Ectodermal cell (in vitro differentiated cells): ENCODE data around the gene POU3F1.

Experiments
- H3K27ac ChIP-seq: 2 replicates; pipeline ENCODE4 v1.7.0; 2013; ENCODE audit warnings: mild to moderate bottlenecking, low read depth, low read length; ENCODE audit not compliant: insufficient read depth, poor library complexity, severe bottlenecking
- H3K27me3 ChIP-seq: 2 replicates; pipeline ENCODE4 v1.7.0; 2013; ENCODE audit warnings: mild to moderate bottlenecking, low read length; ENCODE audit not compliant: insufficient read depth, control insufficient read depth, poor library complexity, severe bottlenecking
- H3K36me3 ChIP-seq: one replicate; pipeline ENCODE4 v1.7.0; 2013; ENCODE audit warnings: low read length; ENCODE audit not compliant: control insufficient read depth, insufficient read depth
- H3K4me1 ChIP-seq: one replicate; pipeline ENCODE4 v1.7.0; 2013; ENCODE audit warnings: low read length; ENCODE audit not compliant: control insufficient read depth, insufficient read depth
- H3K4me3 ChIP-seq: 2 replicates; pipeline ENCODE4 v1.7.0; 2013; ENCODE audit warnings: low read depth, low read length, control low read depth; ENCODE audit not compliant: insufficient read depth
- H3K9me3 ChIP-seq: 2 replicates; pipeline ENCODE4 v1.7.0; 2013; ENCODE audit warnings: mild to moderate bottlenecking, low read length, moderate library complexity; ENCODE audit not compliant: control insufficient read depth
- WGBS, 2 experiments: methylation state at CpG; one replicate each; pipeline ENCODE4 v1.1.7; 2013; ENCODE audit warnings: missing lambda C conversion rate in 2 of 2; 5-methylcytosine and 5-hydroxymethylcytosine counted together

Gene POU3F1

GRCh38 chr1:38075191-38075590 is 28.6 kb upstream of the POU3F1 start:
- Histone ChIP-seq H3K9me3 (no peaks in the 10 kb centered on the region), H3K27ac (no peak overlapping the region), H3K4me3 (no peak overlapping the region), H3K27me3 (no peaks in the 10 kb centered on the region), H3K36me3 (no peaks in the 10 kb centered on the region), H3K4me1 (peaks cover 25% of the 10 kb centered on the region)
- 90 to 92% methylated on average over 5 of the region's 5 CpGs for WGBS, 2 experiments

- Histone ChIP-seq H3K27me3 (no peaks in the 10 kb centered on the region), H3K27ac (peak overlapping the region; percentile 57), H3K9me3 (no peaks in the 10 kb centered on the region), H3K4me3 (no peak overlapping the region), H3K4me1 (peaks cover 25% of the 10 kb centered on the region), H3K36me3 (no peaks in the 10 kb centered on the region)
- 86 to 92% methylated on average over 4 of the region's 4 CpGs for WGBS, 2 experiments
Measured at GRCh38 chr1:38074302-38074677, 27.7 kb upstream of the POU3F1 start.

GRCh38 chr1:38073534-38074301 is 27.1 kb upstream of the POU3F1 start:
- H3K4me3 ChIP-seq = no peak overlapping the region
- peak overlapping the region; percentile 57 for H3K27ac ChIP-seq
- H3K9me3 ChIP-seq = no peaks in the 10 kb centered on the region
- H3K4me1 ChIP-seq = peaks cover 25% of the 10 kb centered on the region
- no peaks in the 10 kb centered on the region for H3K36me3 ChIP-seq
- 40 to 44% methylated on average over 9 of the region's 9 CpGs for WGBS, 2 experiments
- H3K27me3 ChIP-seq = no peaks in the 10 kb centered on the region

- H3K9me3 ChIP-seq = no peaks in the 10 kb centered on the region
- H3K27ac ChIP-seq = peak overlapping the region; percentile 57
- H3K36me3 ChIP-seq = no peaks in the 10 kb centered on the region
- WGBS, 2 experiments = 86 to 100% methylated on average over 2 of the region's 2 CpGs
- no peaks in the 10 kb centered on the region for H3K27me3 ChIP-seq
- H3K4me3 ChIP-seq = no peak overlapping the region
- peaks cover 32% of the 10 kb centered on the region for H3K4me1 ChIP-seq
Measured at GRCh38 chr1:38072858-38073257, 26.3 kb upstream of the POU3F1 start.

- Histone ChIP-seq H3K27ac (no peak overlapping the region), H3K4me3 (no peak overlapping the region), H3K27me3 (no peaks in the 10 kb centered on the region), H3K9me3 (no peaks in the 10 kb centered on the region), H3K36me3 (no peaks in the 10 kb centered on the region), H3K4me1 (peaks cover 32% of the 10 kb centered on the region)
- WGBS, 2 experiments = 77 to 80% methylated on average over 10 of the region's 10 CpGs
Measured at GRCh38 chr1:38071312-38072256, 25.0 kb upstream of the POU3F1 start.

GRCh38 chr1:38068980-38069340 is 22.4 kb upstream of the POU3F1 start:
- peaks cover 36% of the 10 kb centered on the region for H3K4me1 ChIP-seq
- 92 to 96% methylated on average over 3 of the region's 3 CpGs for WGBS, 2 experiments
- no peaks in the 10 kb centered on the region for H3K9me3 ChIP-seq
- no peaks in the 10 kb centered on the region for H3K36me3 ChIP-seq
- H3K27me3 ChIP-seq = no peaks in the 10 kb centered on the region
- no peak overlapping the region for H3K4me3 ChIP-seq
- H3K27ac ChIP-seq = no peak overlapping the region

GRCh38 chr1:38068220-38068979 is 21.8 kb upstream of the POU3F1 start:
- no peaks in the 10 kb centered on the region for H3K27me3 ChIP-seq
- no peak overlapping the region for H3K4me3 ChIP-seq
- H3K4me1 ChIP-seq = peaks cover 36% of the 10 kb centered on the region
- 67 to 76% methylated on average over 14 of the region's 14 CpGs for WGBS, 2 experiments
- H3K27ac ChIP-seq = no peak overlapping the region
- H3K36me3 ChIP-seq = no peaks in the 10 kb centered on the region
- H3K9me3 ChIP-seq = no peaks in the 10 kb centered on the region

- H3K4me3 ChIP-seq = no peak overlapping the region
- H3K4me1 ChIP-seq = peaks cover 22% of the 10 kb centered on the region
- no peak overlapping the region for H3K27ac ChIP-seq
- WGBS, 2 experiments = 34 to 41% methylated on average over 11 of the region's 11 CpGs
- no peaks in the 10 kb centered on the region for H3K36me3 ChIP-seq
- H3K27me3 ChIP-seq = no peaks in the 10 kb centered on the region
- no peaks in the 10 kb centered on the region for H3K9me3 ChIP-seq
Measured at GRCh38 chr1:38064197-38064903, 17.8 kb upstream of the POU3F1 start.

- H3K36me3 ChIP-seq = no peaks in the 10 kb centered on the region
- 44 to 46% methylated on average over 5 of the region's 5 CpGs for WGBS, 2 experiments
- H3K27me3 ChIP-seq = no peaks in the 10 kb centered on the region
- peaks cover 22% of the 10 kb centered on the region for H3K4me1 ChIP-seq
- H3K9me3 ChIP-seq = no peaks in the 10 kb centered on the region
- H3K27ac ChIP-seq = peak overlapping the region; percentile 31
- H3K4me3 ChIP-seq = no peak overlapping the region
Measured at GRCh38 chr1:38063616-38064015, 17.0 kb upstream of the POU3F1 start.
